ENCODE results near the gene ZFYVE1.
"Not testable (repeated sequence)": the region's sequence is repeated elsewhere in the genome, so short reads cannot be mapped to it uniquely, and the experiment has no call there.

ZFYVE1 gene

DNA sequence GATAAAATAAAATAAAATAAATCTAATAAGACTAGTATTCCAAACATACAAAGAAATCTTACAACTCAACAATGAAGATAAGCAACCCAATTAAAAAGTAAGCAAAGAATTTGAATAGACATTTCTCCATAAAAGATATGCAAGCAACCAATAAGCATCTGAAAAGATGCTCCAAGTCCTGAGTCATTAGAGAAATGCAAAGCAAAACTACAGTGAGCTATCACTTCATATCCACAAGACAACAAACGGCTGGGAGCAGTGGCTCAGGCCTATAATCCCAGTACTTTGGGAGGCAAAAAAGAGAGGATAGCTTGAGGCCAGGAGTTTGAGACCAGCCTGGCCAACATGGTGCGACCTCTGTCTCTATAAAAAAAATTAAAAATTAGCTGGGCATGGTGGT, 26.8 kb downstream of the ZFYVE1 start:
- DNase-seq (ENCODE audit: low read depth), result no peak

DNA sequence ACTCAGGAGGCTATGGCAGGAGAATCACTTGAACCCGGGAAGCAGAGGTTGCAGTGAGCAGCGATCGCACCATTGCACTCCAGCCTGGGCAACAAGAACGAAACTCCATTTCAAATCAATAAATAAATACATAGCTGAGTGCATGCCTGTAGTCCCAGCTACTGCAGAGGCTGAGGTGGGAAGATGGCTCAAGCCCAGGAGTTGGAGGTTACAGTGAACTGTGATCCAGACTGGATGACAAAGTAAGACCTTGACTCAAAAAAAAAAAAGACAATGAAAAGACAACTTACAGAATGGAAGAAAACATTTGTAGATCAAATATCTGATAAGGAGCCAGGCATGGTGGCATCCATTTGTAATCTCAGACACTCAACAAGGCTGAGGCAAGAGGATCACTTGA, 27.6 kb downstream of the ZFYVE1 start:
- no peak for DNase-seq (ENCODE audit: low read depth)

DNA sequence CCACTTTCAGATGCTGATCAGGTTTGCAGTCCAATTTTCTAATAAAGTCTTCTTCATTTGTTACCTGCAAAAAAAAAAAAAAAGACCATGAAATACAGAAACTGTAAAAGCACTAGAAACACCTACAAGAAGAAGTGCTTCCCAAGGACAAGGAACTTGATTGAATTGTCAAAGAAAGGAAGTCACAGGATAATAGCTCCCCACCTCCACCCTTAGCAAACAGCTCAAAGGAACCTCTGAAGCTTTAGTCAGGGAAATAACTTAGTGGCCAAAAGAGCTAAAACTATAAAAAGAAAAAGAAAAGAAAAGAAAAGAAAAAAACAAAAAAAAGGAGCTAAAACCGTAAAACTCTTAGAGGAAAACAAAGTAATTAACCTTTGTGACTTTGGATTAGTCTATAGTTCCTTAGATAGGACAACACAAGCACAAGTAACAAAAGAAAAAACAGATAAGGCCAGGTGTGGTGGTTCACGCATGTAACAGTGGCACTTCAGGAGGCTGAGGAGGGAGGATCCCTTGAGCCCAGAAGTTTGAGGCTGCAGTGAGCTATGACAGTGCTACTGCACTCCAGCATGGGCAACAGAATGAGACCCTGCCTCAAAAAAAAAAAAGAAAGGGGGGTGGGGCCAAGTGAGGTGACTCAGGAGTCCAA, 28.5 kb downstream of the ZFYVE1 start:
- DNase-seq (ENCODE audit: low read depth), result no peak

DNA sequence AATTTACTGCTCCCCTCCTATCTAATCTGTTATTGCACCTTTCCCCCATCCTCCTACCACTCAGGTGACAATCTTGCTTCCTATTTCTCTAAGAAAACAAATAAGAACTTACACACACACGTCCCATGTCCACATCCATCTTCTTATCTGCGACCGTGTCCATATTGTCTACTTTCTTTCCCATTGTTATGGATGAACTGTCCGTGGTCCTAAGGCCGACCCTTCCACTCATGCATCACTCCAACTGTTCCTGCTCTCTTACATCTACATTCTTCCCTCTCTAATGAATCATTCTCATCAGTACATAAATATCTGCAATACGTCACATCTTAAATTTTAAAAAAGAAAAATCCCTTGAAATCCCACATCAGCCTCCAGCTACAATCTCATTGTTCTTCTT, 30.0 kb downstream of the ZFYVE1 start:
- no peak for DNase-seq (ENCODE audit: low read depth)

DNA sequence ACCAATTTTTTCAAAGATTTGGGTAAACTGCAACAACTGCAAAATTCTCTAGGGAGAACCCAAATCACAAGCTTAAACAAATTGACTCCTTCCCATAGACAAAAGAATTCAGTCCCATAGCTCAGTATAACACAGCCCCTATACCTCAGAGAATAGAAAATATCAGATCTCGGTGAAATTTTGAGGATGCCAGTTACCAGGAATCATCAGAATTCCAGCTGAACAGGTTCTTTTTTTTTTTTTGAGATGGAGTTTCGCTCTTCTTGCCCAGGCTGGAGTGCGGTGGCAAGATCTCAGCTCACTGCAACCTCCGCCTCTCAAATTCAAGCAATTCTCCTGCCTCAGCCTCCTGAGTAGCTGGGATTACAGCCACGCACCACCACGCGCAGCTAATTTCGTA, 36.7 kb downstream of the ZFYVE1 start:
- DNase-seq (ENCODE audit: low read depth), result no peak

DNA sequence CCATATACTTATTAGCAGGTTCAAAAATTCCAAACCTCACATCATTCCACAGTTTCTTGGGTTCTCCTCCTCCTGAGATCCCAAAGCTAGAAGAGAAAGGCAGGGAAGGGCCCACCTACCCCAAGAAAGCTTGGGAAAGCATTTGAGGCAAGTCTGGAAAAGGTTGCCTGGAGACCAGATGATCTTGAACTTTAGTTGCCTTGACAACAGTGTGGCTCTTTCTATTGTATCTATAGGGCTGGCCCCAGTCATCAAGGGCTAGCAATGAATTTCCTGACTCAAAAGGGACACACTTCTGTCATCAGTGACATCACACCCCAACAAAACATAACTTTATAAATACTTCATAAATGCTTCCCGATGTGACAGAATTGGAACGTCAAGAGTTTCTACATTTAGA, 40.0 kb downstream of the ZFYVE1 start:
- no peak for DNase-seq (ENCODE audit: low read depth)

DNA sequence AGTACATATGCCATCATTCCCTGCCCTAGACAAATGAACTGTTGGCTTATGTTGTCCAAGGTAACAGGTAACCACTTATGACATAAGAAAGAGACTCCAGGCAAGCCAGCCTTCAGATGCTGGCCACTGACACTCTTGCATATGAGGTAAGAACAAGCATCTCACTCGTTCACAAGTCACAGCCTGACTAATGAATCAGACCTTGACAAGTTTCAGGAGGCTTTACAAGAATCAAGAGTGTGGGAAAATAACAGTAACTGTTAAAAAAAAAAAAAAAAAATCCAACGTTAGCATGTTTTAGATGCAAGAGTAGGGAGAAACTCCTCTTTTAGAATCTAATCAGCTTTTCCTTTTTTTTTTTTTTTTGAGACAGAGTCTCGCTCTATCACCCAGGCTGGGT, 40.7 kb downstream of the ZFYVE1 start:
- no peak for DNase-seq (ENCODE audit: low read depth)

DNA sequence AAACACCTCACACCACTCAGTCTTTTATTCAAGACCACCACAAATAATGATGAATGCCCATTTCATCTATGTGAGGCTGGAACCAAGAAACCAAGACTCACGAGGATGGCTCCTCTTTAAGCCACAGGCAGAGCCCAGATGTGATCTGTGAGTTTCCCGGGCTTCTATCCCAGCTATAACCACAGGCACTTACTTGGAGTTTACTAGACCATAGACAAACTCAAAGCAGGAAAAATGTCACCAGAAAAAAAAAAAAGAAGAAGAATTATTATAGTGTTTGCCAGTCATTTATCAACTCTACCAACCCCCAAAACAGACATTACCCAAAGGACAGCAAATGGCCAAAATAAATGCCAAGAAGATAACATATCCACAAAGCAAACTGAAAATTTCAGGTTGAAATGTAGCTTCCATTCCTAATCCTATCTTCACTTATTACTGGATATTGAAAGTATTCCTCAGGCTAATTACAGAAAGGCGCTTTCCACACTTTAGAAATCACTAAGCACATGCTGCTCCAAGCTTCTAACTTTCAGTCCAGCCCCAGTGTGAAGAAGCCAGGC, 44.7 kb downstream of the ZFYVE1 start:
- no peak for DNase-seq (ENCODE audit: low read depth)

DNA sequence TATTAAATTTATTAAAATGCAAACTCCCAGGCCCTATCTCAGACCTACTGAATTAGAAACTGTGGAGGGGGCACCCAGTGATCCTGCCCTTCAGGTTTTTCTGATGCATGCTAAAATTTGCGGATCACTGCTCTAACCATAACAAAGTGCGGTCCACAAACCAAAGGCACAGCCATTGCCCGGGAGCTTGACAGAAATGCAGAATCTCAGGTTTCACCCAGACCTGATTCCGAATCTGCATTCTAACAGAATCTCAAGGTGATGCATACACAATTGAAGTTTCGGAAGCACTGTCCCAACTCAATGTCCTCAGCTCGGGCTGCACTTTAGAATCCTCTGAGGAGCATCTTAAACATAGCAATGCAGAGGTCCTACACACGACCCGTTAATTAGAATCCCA, 46.0 kb downstream of the ZFYVE1 start:
- no peak for DNase-seq (ENCODE audit: low read depth)

DNA sequence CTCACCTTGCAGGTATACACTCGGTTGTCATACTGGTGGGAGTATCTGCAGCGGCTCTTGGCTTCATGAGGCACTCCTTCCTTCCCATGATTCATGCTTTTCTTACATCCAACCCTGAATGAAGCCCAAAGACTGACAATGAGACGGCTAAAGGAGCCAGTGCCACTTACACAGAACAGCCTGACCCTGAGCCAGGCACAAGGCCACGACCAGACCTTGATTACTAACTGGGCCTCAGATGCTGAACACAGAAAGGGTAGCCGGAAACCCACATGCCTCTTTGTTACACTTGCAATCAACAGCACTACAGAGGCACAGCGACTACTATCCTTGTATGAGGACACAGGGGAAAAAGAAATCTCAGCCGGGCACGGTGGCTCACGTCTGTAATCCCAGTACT, 48.0 kb downstream of the ZFYVE1 start:
- DNase-seq (ENCODE audit: low read depth), result no peak

DNA sequence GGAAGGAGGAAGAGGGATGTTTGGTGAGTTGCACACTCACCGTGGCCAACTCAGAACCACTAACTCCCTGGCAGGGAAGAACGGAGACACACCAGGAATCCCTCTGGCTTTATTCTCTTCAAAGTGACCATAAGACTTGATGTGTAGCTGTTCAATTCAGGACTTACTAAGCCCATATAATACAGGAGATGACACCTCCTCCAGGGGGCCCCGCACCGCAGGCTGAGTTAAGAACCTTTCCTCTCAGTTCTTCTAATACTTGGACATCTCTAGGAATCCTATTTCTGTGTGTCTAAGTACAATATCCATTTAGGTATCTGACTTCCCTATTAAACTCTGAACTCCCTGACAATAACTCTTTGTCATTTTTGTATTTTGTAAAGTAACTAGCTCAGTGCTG, 51.1 kb downstream of the ZFYVE1 start:
- DNase-seq (ENCODE audit: low read depth), result no peak

DNA sequence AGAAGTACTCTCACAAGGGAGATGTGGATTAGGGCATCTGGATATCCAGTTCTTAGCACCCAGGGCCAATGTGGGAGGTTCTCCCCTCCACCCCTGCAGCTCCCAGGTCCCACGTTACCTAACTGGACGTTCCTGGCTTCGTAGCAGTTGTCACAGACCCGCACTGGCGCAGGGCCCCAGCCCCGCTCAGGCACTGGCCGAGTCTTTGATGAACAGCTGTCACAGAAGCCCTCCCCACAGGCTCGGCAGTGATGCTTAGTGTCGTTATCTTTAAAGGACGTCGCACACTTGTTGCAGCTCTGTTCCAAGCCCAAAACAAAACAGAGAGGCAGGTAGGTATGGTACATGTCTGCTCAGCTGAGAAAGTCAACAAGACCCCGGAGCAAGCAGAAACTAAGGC, 52.2 kb downstream of the ZFYVE1 start:
- no peak for DNase-seq (ENCODE audit: low read depth)

DNA sequence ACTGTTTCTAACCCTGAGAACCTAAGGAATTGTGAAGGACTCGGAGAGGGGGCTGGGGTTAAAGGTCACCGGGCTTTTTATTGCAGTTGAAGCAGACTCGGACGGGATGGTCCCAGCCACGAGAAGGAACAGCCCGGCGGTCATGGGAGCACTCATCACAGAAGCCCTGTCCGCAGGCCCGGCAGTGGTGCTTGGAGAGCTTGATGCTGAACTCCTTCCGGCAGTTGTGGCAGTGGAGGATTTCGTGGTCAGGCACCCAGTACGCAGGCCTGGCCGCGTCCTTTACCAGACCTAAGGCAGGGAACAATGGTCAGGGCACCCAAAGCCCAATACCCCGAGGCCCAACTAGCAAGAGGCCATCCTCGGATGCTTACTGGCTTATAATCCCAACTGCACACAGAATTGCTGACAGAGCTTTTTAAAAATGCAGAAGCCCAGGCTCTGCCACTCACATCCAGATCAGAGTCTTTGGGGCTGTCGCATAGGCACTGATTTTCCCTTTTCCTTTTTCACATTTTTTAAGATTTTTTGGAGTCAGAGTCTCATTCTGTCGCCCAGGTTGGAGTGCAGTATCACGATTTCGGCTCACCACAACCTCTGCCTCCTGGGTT, 56.0 kb downstream of the ZFYVE1 start:
- no peak for DNase-seq (ENCODE audit: low read depth)

DNA sequence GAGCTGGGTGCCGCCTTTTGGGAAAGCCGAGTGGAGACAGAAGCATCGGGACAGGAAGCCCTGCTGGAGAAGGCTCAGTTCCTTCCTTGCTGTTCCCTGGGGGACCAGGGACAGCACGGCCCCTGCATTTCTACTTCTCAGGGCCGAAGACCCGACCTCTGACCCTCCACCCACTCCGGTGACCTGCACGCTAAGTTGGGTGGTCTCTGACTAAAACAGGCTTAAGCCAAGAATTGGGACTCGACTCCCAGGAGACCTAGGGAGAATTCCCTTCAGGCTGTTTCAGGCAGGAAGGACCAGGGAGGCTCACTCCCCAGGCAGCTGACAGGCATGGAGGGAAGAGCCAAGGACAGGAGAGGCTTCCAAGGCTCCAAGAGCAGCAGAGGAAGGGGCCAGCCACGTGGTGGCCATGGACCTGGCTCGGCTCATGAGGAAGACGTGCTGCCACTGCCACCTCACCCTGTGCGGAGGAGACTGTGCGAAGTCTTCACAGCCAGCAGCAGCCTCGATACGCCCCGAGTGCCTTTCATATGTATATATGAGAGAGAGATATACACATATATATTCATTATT, 56.8 kb downstream of the ZFYVE1 start:
- DNase-seq (ENCODE audit: low read depth), result no peak

DNA sequence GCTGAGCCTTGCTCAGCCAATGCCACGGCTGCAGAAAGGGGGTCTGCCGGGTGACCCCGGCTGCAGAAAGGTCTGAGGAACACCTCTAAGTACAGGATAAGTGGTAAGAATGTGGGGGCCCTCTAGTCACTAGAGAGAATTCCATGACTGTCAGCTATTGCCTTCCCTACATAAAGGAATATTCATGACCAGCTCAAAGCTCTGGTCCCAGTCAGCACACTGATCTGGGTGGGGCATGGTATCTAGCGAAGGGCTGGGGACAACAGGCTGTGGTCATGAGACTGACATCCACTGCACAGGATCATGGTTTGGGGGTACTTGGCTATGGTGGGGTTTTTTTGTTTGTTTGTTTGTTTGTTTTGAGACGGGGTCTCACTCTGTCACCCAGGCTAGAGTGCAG, 58.6 kb downstream of the ZFYVE1 start:
- no peak for DNase-seq (ENCODE audit: low read depth)

DNA sequence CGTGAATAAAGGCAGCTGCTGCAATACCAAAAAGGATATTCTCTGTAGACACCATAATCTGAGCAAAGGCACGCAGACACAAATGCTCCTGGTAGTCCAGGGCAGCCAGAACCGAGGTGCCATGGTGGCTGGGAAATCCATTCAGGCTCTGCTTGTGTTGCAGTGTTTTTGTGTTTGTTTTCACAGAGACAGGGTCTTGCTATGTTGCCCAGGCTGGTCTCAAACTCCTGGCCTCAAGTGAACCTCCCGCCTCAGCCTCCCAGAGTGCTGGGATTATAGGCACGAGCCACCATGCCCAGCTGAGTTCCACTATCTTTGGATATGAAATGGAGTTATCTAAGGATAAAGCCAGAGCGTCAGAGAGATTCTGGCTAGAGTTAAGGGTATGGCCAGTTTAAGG, 60.9 kb downstream of the ZFYVE1 start:
- no peak for DNase-seq (ENCODE audit: low read depth)

DNA sequence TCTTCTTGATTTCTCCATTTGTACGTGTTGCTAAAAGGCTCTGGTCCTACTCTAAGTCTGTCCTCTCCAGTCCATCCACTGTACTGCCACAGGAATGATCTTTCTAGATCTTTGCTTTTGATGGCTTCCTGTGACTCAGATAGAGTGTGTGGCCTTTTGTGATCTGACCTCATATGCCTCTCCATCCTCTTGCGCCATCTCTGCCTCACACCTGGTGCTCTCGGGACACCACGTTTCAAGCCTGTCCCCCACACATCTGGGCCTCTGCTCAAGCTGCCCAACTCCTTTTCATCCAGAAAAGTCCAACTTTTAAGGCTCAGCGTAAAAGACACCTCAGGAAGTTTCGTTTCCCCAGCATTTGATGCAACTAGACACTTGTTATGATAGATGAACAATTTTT, 61.7 kb downstream of the ZFYVE1 start:
- DNase-seq (ENCODE audit: low read depth), result no peak

DNA sequence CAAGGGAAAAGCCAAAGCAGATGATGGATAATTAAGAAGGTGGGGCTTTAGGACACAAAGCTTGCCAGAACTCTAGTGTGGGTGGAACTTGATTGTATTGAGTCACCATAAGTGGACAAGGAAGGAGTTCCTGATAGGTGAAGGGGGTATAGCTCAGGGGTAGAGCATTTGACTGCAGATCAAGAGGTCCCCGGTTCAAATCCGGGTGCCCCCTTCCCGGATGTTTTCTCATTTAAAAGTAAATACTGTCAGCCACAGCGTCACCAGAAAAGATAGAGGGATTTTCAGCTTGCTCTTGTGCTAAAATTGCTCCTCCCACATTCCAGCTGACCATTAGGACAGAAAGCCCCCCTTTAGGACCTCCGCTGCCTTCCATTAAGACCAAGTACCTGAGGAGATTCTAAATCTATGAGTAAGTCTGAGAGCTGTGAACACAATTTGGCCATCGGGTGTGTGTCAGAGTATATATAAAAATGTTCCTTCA, 64.0 kb downstream of the ZFYVE1 start:
- DNase-seq (ENCODE audit: low read depth), result no peak

DNA sequence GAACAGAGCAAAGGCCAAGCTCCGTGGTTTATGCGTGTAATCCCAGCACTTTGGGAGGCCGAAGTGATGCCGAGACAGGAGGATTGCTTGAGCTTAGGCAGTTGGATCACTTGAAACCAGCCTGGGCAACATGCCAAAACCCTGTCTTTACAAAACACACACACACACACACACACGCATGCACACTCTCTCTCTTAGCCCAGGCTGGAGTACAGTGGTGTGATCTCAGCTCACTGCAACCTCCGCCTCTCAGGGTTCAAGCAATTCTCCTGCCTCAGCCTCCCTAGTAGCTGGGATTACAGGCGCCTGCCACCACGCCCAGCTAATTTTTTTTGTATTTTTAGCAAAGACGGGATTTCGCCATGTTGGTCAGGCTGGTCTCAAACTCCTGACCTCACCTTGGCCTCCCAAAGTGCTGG, 64.6 kb downstream of the ZFYVE1 start:
- DNase-seq (ENCODE audit: low read depth), result not testable (repeated sequence)

DNA sequence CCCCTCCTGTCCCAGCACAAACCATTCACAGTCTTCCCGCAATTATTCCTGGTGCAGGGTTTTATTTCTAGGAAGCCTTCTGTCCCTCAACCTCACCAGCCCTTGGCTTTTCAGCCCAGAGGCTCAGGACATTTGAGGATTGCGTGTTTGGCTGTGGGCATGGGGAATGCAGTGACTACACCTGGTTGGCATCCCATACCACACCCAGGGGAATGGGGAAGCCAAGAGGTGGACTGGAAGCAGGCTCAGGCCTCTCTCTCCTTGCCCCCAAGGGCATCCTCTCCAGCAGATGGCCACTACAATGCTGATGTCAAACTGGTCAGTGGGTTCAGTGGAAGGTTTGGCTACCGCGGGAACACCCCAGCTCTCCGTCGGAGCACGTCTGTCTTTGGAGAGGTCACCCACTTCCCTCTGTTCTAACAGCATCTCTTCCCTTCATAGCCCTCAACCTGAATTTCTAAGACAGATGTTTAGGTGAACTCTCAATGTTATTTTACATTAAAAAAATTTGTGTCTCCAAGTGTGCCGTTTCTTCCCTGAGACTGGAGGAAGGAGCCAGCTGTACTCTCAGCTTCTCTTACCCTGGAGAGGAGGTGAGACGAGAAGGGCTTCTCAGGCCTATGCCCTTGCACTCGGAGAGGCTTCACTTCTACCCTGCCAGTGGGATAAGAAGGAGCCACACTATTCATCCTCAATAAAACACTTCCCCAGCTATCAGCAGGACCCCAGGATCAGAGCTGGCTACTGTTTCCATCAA, 65.1 kb downstream of the ZFYVE1 start:
- no peak for DNase-seq (ENCODE audit: low read depth)

DNA sequence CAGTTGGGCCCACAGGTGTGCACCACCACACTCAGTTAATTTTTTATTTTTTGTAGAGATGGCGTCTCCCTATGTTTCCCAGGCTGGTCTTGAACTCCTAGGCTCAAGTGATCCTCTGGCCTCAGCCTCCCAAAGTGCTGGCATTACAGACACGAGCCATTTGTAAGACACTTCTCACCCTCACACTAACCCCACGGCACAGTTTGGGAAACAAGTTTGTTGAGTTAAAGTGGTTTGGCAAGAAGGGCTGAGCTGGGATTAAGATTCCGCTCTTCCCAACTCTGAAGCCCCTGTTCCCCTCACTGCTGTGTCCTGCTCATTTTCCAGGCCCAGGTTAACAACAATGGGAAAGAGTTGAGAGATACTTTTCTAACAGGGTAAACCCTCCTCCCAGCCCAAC, 65.9 kb downstream of the ZFYVE1 start:
- not testable (repeated sequence) for DNase-seq (ENCODE audit: low read depth)

DNA sequence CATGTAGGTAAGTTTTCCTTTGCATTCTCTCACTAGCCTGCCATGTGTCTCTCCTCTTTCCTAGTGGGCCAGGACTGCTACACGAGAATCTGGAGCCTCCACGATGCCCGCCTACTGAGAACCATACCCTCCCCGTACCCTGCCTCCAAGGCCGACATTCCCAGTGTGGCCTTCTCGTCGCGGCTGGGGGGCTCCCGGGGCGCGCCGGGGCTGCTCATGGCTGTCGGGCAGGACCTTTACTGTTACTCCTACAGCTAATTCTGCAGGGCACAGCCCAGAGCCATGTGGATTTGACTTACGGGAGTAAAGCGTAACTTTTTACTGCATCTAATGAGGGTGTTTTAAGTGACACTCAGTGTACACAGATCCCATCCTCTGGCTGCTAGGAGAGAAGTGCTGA, 68.4 kb downstream of the ZFYVE1 start:
- no peak for DNase-seq (ENCODE audit: low read depth)

DNA sequence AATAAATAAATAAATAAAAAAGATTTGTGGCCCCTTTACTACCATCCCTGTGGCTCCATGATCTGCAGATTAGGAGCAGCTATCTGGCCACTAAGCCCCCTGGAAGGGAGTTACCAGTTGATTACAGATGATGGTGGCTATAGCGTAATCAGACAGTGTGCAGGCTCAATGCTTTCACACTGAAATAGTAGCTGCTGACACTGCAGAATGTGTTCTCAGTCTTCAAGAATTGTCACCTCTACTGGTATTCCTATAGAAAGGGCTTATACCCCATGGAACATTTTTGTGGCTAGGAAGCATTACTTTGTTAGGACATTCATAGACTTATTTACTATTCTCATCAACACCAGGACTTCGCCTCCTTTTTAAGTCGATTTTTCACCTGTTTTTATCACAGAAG, 69.7 kb downstream of the ZFYVE1 start:
- no peak for DNase-seq (ENCODE audit: low read depth)
